Trophoblast cell (in vitro differentiated cells and primary cell): Measurements from ENCODE around the gene CLASP1.

ENCODE experiments used
- DNase-seq, 2 donors: peaks; one replicate each; pipeline ENCODE4 v3.0.0-alpha.2; 2016
- H2AFZ ChIP-seq: 2 replicates; pipeline ENCODE4 v1.6.1; 2013; ENCODE audit warnings: low read length, moderate library complexity, mild to moderate bottlenecking; ENCODE audit not compliant: insufficient read depth, poor library complexity
- H2AK5ac ChIP-seq: 2 replicates; pipeline ENCODE4 v1.6.1; 2013; ENCODE audit warnings: mild to moderate bottlenecking, low read length
- H2BK120ac ChIP-seq: 2 replicates; pipeline ENCODE4 v1.6.1; 2013; ENCODE audit warnings: low read length, mild to moderate bottlenecking, moderate library complexity; ENCODE audit not compliant: insufficient read depth, poor library complexity
- H2BK12ac ChIP-seq: 2 replicates; pipeline ENCODE4 v1.6.1; 2013; ENCODE audit warnings: mild to moderate bottlenecking, low read length, moderate library complexity
- H2BK5ac ChIP-seq: 2 replicates; pipeline ENCODE4 v1.6.1; 2013; ENCODE audit warnings: low read length, low read depth, moderate library complexity, mild to moderate bottlenecking; ENCODE audit not compliant: poor library complexity
- H3K14ac ChIP-seq: 2 replicates; pipeline ENCODE4 v1.6.1; 2013; ENCODE audit warnings: mild to moderate bottlenecking, low read length
- H3K18ac ChIP-seq: 2 replicates; pipeline ENCODE4 v1.6.1; 2013; ENCODE audit warnings: mild to moderate bottlenecking, low read length
- H3K23ac ChIP-seq: 2 replicates; pipeline ENCODE4 v1.6.1; 2013; ENCODE audit warnings: low read length
- H3K27ac ChIP-seq: 2 replicates; pipeline ENCODE4 v1.5.1; 2013; ENCODE audit warnings: low read depth, mild to moderate bottlenecking, inconsistent platforms, low read length, moderate library complexity
- H3K27me3 ChIP-seq: 2 replicates; pipeline ENCODE4 v1.6.1; 2013; ENCODE audit warnings: inconsistent platforms, mild to moderate bottlenecking, low read length, moderate library complexity; ENCODE audit not compliant: insufficient read depth
- H3K36me3 ChIP-seq, 2 experiments: 1 replicate in 1 of 2; 2 replicates in 1 of 2; pipeline ENCODE4 v1.6.1; 2013; ENCODE audit warnings: low read length in 2 of 2, mild to moderate bottlenecking in 2 of 2, moderate library complexity in 1 of 2; ENCODE audit not compliant: insufficient read depth in 2 of 2, control insufficient read depth in 1 of 2
- H3K4ac ChIP-seq: 2 replicates; pipeline ENCODE4 v1.6.1; 2013; ENCODE audit warnings: low read depth, mild to moderate bottlenecking, low read length, moderate library complexity
- H3K4me1 ChIP-seq, 2 experiments: 1 replicate in 1 of 2; 2 replicates in 1 of 2; pipeline ENCODE4 v1.6.1; 2013; ENCODE audit warnings: low read length in 2 of 2, mild to moderate bottlenecking in 2 of 2, moderate library complexity in 1 of 2; ENCODE audit not compliant: insufficient read depth in 2 of 2, control insufficient read depth in 1 of 2
- H3K4me2 ChIP-seq: 2 replicates; pipeline ENCODE4 v1.6.1; 2013; ENCODE audit warnings: inconsistent platforms, mild to moderate bottlenecking, low read length, moderate library complexity
- H3K4me3 ChIP-seq: 2 replicates; pipeline ENCODE4 v1.5.1; 2013; ENCODE audit warnings: mild to moderate bottlenecking, low read depth, low read length, inconsistent platforms
- H3K79me1 ChIP-seq: one replicate; pipeline ENCODE4 v1.6.1; 2013; ENCODE audit warnings: low read length
- H3K79me2 ChIP-seq: 2 replicates; pipeline ENCODE4 v1.6.1; 2013; ENCODE audit warnings: low read length, mild to moderate bottlenecking; ENCODE audit not compliant: control insufficient read depth, insufficient read depth, poor library complexity
- H3K9ac ChIP-seq: 2 replicates; pipeline ENCODE4 v1.6.1; 2013; ENCODE audit warnings: mild to moderate bottlenecking, low read length
- H3K9me3 ChIP-seq: 2 replicates; pipeline ENCODE4 v1.6.1; 2013; ENCODE audit warnings: low read depth, mild to moderate bottlenecking, control low read depth, inconsistent platforms, low read length; ENCODE audit not compliant: insufficient read depth
- H4K12ac ChIP-seq: 2 replicates; pipeline ENCODE4 v1.6.1; 2013; ENCODE audit warnings: low read depth, mild to moderate bottlenecking, low read length, moderate library complexity
- H4K8ac ChIP-seq: 2 replicates; pipeline ENCODE4 v1.6.1; 2013; ENCODE audit warnings: low read depth, mild to moderate bottlenecking, low read length, moderate library complexity
- H4K91ac ChIP-seq: one replicate; pipeline ENCODE4 v1.6.1; 2013; ENCODE audit warnings: low read depth, mild to moderate bottlenecking, low read length, moderate library complexity
- WGBS: extraction: QIAGEN DNeasy Blood & Tissue Kit; methylation state at CpG from one replicate; pipeline ENCODE4 v1.1.7; 2013; ENCODE audit warnings: missing lambda C conversion rate; ENCODE audit not compliant: insufficient read length, insufficient coverage; ENCODE audit errors: extremely low coverage; 5-methylcytosine and 5-hydroxymethylcytosine counted together

CLASP1 gene

GRCh38 chr2:121664086-121664485, 14.8 kb upstream of the CLASP1 start:
- H4K8ac ChIP-seq = no peak overlapping the region
- DNase-seq = no peak
- WGBS = 100% methylated on average over 2 of the region's 4 CpGs
- no peak overlapping the region for H3K9ac ChIP-seq
- H2AFZ ChIP-seq = no peak overlapping the region
- no peak overlapping the region for H2BK5ac ChIP-seq
- H3K36me3 ChIP-seq = no peaks in the 10 kb centered on the region
- H2AK5ac ChIP-seq = no peak overlapping the region
- no peaks in the 10 kb centered on the region for H3K9me3 ChIP-seq
- no peaks in the 10 kb centered on the region for H3K79me1 ChIP-seq
- no peak overlapping the region for H2BK12ac ChIP-seq
- no peak overlapping the region for H3K27ac ChIP-seq
- H3K18ac ChIP-seq = no peak overlapping the region
- H2BK120ac ChIP-seq = no peak overlapping the region
- H4K12ac ChIP-seq = no peak overlapping the region
- no peak overlapping the region for H4K91ac ChIP-seq
- no peak overlapping the region for H3K4me2 ChIP-seq
- no peak overlapping the region for H3K4ac ChIP-seq
- H3K4me1 ChIP-seq = no peaks in the 10 kb centered on the region
- H3K79me2 ChIP-seq = no peaks in the 10 kb centered on the region
- no peak overlapping the region for H3K4me3 ChIP-seq
- H3K14ac ChIP-seq = no peak overlapping the region
- H3K27me3 ChIP-seq = no peaks in the 10 kb centered on the region
- H3K23ac ChIP-seq = no peak overlapping the region

GRCh38 chr2:121663434-121663833, 14.2 kb upstream of the CLASP1 start:
- Histone ChIP-seq H3K4me3 (no peak overlapping the region), H3K9me3 (no peaks in the 10 kb centered on the region), H3K4ac (no peak overlapping the region), H4K12ac (no peak overlapping the region), H2BK120ac (no peak overlapping the region), H3K4me2 (no peak overlapping the region), H3K14ac (no peak overlapping the region), H2AK5ac (no peak overlapping the region), H3K36me3 (no peaks in the 10 kb centered on the region), H3K27me3 (no peaks in the 10 kb centered on the region), H3K23ac (no peak overlapping the region), H3K79me2 (no peaks in the 10 kb centered on the region), H4K8ac (no peak overlapping the region), H3K9ac (no peak overlapping the region), H3K4me1 (no peaks in the 10 kb centered on the region), H3K18ac (no peak overlapping the region), H2BK12ac (no peak overlapping the region), H2AFZ (no peak overlapping the region), H4K91ac (no peak overlapping the region), H2BK5ac (no peak overlapping the region), H3K79me1 (no peaks in the 10 kb centered on the region), H3K27ac (no peak overlapping the region)
- WGBS = no CpG with 5 or more reads among the region's 3 CpGs
- no peak for DNase-seq

DNA sequence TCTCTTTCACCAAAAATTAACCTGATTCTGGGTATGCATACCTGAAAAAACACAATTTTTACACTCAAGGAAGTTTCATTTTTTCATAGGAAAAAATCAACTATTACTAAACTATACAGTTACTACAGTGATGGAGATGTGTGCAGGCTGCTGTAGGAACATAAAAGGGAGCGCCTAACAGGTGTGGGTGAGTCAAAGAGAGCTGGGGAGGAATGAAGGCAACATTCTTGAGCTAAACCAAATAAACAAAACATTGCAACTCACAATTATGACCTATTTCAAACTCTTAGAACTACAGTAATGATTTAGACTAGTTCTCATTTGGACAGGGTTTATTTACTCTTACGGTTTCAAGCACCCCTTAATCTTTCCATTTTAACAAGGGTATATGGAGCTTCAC, 13.4 kb upstream of the CLASP1 start:
- H2AFZ ChIP-seq = no peak overlapping the region
- no peak overlapping the region for H4K91ac ChIP-seq
- H3K4ac ChIP-seq = no peak overlapping the region
- H3K9ac ChIP-seq = no peak overlapping the region
- H3K4me3 ChIP-seq = no peak overlapping the region
- no peak overlapping the region for H2BK12ac ChIP-seq
- no peaks in the 10 kb centered on the region for H3K27me3 ChIP-seq
- H3K79me1 ChIP-seq = no peaks in the 10 kb centered on the region
- H3K79me2 ChIP-seq = no peaks in the 10 kb centered on the region
- H2BK120ac ChIP-seq = no peak overlapping the region
- H2AK5ac ChIP-seq = no peak overlapping the region
- no peaks in the 10 kb centered on the region for H3K36me3 ChIP-seq
- no peak overlapping the region for H3K4me2 ChIP-seq
- no peaks in the 10 kb centered on the region for H3K4me1 ChIP-seq
- H4K12ac ChIP-seq = no peak overlapping the region
- no peak overlapping the region for H3K18ac ChIP-seq
- no peak for DNase-seq
- no peak overlapping the region for H2BK5ac ChIP-seq
- H3K9me3 ChIP-seq = no peaks in the 10 kb centered on the region
- no CpG with 5 or more reads among the region's 2 CpGs for WGBS
- H4K8ac ChIP-seq = no peak overlapping the region
- H3K14ac ChIP-seq = no peak overlapping the region
- no peak overlapping the region for H3K23ac ChIP-seq
- H3K27ac ChIP-seq = no peak overlapping the region

DNA sequence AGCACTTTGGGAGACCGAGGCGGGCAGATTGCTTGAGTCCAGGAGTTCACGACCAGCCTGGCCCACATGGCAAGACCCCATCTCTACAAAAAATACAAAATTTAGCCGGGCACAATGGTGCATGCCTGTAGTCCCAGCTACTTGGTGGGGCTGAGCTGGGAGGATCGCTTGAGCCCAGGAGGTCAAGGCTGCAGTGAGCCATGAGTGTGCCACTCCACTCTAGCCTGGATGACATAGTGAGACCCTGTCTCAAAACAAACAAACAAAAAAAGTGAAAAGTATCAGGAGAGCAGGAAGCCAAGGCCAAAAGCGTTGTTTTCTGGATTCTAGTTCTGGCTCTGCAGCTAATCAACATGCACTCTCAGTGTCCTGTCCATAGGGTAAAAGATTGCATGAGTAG, 10.7 kb upstream of the CLASP1 start:
- H3K4me1 ChIP-seq = no peaks in the 10 kb centered on the region
- no peak overlapping the region for H3K27ac ChIP-seq
- H3K4ac ChIP-seq = no peak overlapping the region
- H3K36me3 ChIP-seq = no peaks in the 10 kb centered on the region
- H2BK5ac ChIP-seq = no peak overlapping the region
- no peak overlapping the region for H3K18ac ChIP-seq
- H3K9ac ChIP-seq = no peak overlapping the region
- WGBS = no CpG with 5 or more reads among the region's 6 CpGs
- no peak overlapping the region for H2AFZ ChIP-seq
- H3K79me2 ChIP-seq = no peaks in the 10 kb centered on the region
- H2BK12ac ChIP-seq = no peak overlapping the region
- H3K79me1 ChIP-seq = no peaks in the 10 kb centered on the region
- no peaks in the 10 kb centered on the region for H3K27me3 ChIP-seq
- H4K91ac ChIP-seq = no peak overlapping the region
- no peak overlapping the region for H2AK5ac ChIP-seq
- no peak overlapping the region for H3K14ac ChIP-seq
- no peak overlapping the region for H3K4me2 ChIP-seq
- no peak overlapping the region for H3K4me3 ChIP-seq
- no peak overlapping the region for H4K8ac ChIP-seq
- H4K12ac ChIP-seq = no peak overlapping the region
- no peak for DNase-seq
- no peak overlapping the region for H2BK120ac ChIP-seq
- peaks cover 2% of the 10 kb centered on the region for H3K9me3 ChIP-seq
- H3K23ac ChIP-seq = no peak overlapping the region
